Adipocyte (in vitro differentiated cells): ENCODE results near the gene EPC1.

Experiments used
- DNase-seq: peaks from one replicate; pipeline ENCODE4 v3.0.0-alpha.2; 2015; ENCODE audit warnings: low read depth
- H3K27me3 ChIP-seq: replicated peaks from 2 replicates; pipeline ENCODE4 v1.7.0; 2013; ENCODE audit warnings: mild to moderate bottlenecking, low read length, moderate library complexity; ENCODE audit not compliant: control insufficient read depth, insufficient read depth
- H3K36me3 ChIP-seq: 2 replicates; pipeline ENCODE4 v1.7.0; 2013; ENCODE audit warnings: low read length, mild to moderate bottlenecking, moderate library complexity; ENCODE audit not compliant: control insufficient read depth, insufficient read depth, severe bottlenecking
- H3K4me1 ChIP-seq: 2 replicates; pipeline ENCODE4 v1.7.0; 2013; ENCODE audit warnings: mild to moderate bottlenecking, low read length, moderate library complexity; ENCODE audit not compliant: control insufficient read depth, insufficient read depth
- H3K4me3 ChIP-seq: 2 replicates; pipeline ENCODE4 v1.7.0; 2013; ENCODE audit warnings: mild to moderate bottlenecking, low read length, moderate library complexity
- H3K9ac ChIP-seq: 2 replicates; pipeline ENCODE4 v1.7.0; 2013; ENCODE audit warnings: mild to moderate bottlenecking, low read length, moderate library complexity
- H3K9me3 ChIP-seq: 2 replicates; pipeline ENCODE4 v1.7.0; 2013; ENCODE audit warnings: mild to moderate bottlenecking, low read length, moderate library complexity; ENCODE audit not compliant: control insufficient read depth

EPC1 gene

GRCh38 chr10:32315424-32315823, 31.5 kb downstream of the EPC1 start:
- Histone ChIP-seq H3K9me3 (no peaks in the 10 kb centered on the region), H3K27me3 (no peaks in the 10 kb centered on the region), H3K4me3 (no peak overlapping the region), H3K36me3 (peaks cover 4% of the 10 kb centered on the region), H3K9ac (no peak overlapping the region), H3K4me1 (peaks cover 33% of the 10 kb centered on the region)
- DNase-seq = no peak

GRCh38 chr10:32314588-32314987, 32.4 kb downstream of the EPC1 start:
- no peaks in the 10 kb centered on the region for H3K27me3 ChIP-seq
- peaks cover 33% of the 10 kb centered on the region for H3K4me1 ChIP-seq
- H3K9ac ChIP-seq = no peak overlapping the region
- DNase-seq = no peak
- H3K9me3 ChIP-seq = no peaks in the 10 kb centered on the region
- H3K4me3 ChIP-seq = no peak overlapping the region
- peaks cover 4% of the 10 kb centered on the region for H3K36me3 ChIP-seq

- Histone ChIP-seq H3K36me3 (peaks cover 22% of the 10 kb centered on the region), H3K9me3 (no peaks in the 10 kb centered on the region), H3K4me1 (peaks cover 23% of the 10 kb centered on the region), H3K9ac (no peak overlapping the region), H3K4me3 (no peak overlapping the region), H3K27me3 (no peaks in the 10 kb centered on the region)
- DNase-seq = no peak
Observed at GRCh38 chr10:32308027-32308603, 38.8 kb downstream of the EPC1 start.

- no peak overlapping the region for H3K9ac ChIP-seq
- no peak for DNase-seq
- H3K9me3 ChIP-seq = no peaks in the 10 kb centered on the region
- peaks cover 23% of the 10 kb centered on the region for H3K4me1 ChIP-seq
- H3K27me3 ChIP-seq = no peaks in the 10 kb centered on the region
- peaks cover 27% of the 10 kb centered on the region for H3K36me3 ChIP-seq
- H3K4me3 ChIP-seq = no peak overlapping the region
Observed at GRCh38 chr10:32307609-32308008, 39.3 kb downstream of the EPC1 start.

GRCh38 chr10:32299354-32299980, 47.5 kb downstream of the EPC1 start:
- peaks cover 19% of the 10 kb centered on the region for H3K36me3 ChIP-seq
- no peaks in the 10 kb centered on the region for H3K9me3 ChIP-seq
- H3K4me1 ChIP-seq = no peaks in the 10 kb centered on the region
- no peak overlapping the region for H3K4me3 ChIP-seq
- no peaks in the 10 kb centered on the region for H3K27me3 ChIP-seq
- peak; percentile 27 for DNase-seq
- no peak overlapping the region for H3K9ac ChIP-seq

- DNase-seq = peak; percentile 54
Observed at GRCh38 chr10:32298075-32298812, 48.7 kb downstream of the EPC1 start.

GRCh38 chr10:32295027-32295426, 51.9 kb downstream of the EPC1 start:
- no peaks in the 10 kb centered on the region for H3K9me3 ChIP-seq
- no peaks in the 10 kb centered on the region for H3K4me1 ChIP-seq
- H3K36me3 ChIP-seq = peaks cover 36% of the 10 kb centered on the region
- no peak overlapping the region for H3K9ac ChIP-seq
- no peaks in the 10 kb centered on the region for H3K27me3 ChIP-seq
- DNase-seq = no peak
- no peak overlapping the region for H3K4me3 ChIP-seq

More at GRCh38 chr10:32298075-32298812, 48.7 kb downstream of the EPC1 start:
- Histone ChIP-seq H3K4me3 (no peak overlapping the region), H3K9ac (no peak overlapping the region), H3K4me1 (no peaks in the 10 kb centered on the region), H3K36me3 (peaks cover 13% of the 10 kb centered on the region), H3K9me3 (no peaks in the 10 kb centered on the region), H3K27me3 (no peaks in the 10 kb centered on the region)

GRCh38 chr10:32293581-32293980, 53.4 kb downstream of the EPC1 start:
- Histone ChIP-seq H3K27me3 (no peaks in the 10 kb centered on the region), H3K4me1 (no peaks in the 10 kb centered on the region), H3K4me3 (no peak overlapping the region), H3K9ac (no peak overlapping the region), H3K9me3 (no peaks in the 10 kb centered on the region), H3K36me3 (peaks cover 44% of the 10 kb centered on the region)
- DNase-seq = no peak

- Histone ChIP-seq H3K4me1 (peaks cover 5% of the 10 kb centered on the region), H3K9ac (no peak overlapping the region), H3K9me3 (no peaks in the 10 kb centered on the region), H3K36me3 (peaks cover 48% of the 10 kb centered on the region), H3K4me3 (no peak overlapping the region), H3K27me3 (no peaks in the 10 kb centered on the region)
- DNase-seq = no peak
Observed at GRCh38 chr10:32279795-32280194, 67.2 kb downstream of the EPC1 start.

GRCh38 chr10:32273336-32273735, 73.6 kb downstream of the EPC1 start:
- DNase-seq = no peak
- Histone ChIP-seq H3K9ac (no peak overlapping the region), H3K4me3 (no peak overlapping the region), H3K36me3 (peaks cover 73% of the 10 kb centered on the region), H3K9me3 (no peaks in the 10 kb centered on the region), H3K4me1 (no peaks in the 10 kb centered on the region), H3K27me3 (no peaks in the 10 kb centered on the region)

GRCh38 chr10:32271617-32272016, 75.3 kb downstream of the EPC1 start:
- H3K4me1 ChIP-seq = no peaks in the 10 kb centered on the region
- peaks cover 81% of the 10 kb centered on the region for H3K36me3 ChIP-seq
- no peaks in the 10 kb centered on the region for H3K27me3 ChIP-seq
- no peak overlapping the region for H3K9ac ChIP-seq
- peak; percentile 26 for DNase-seq
- H3K4me3 ChIP-seq = no peak overlapping the region
- no peaks in the 10 kb centered on the region for H3K9me3 ChIP-seq
